Activated CD8-positive, alpha-beta T cell treated with anti-CD3 and anti-CD28 coated beads for 36 hours (primary cell): ENCODE results near the gene UNC13A. TPM values are rescaled to one million over a fixed set of nuclear protein-coding genes. Genes with fewer than 3 reads are reported as not detected.

Experiments used
- ATAC-seq: fragments of 200-7000 bp; cut with Tn5 transposase; one replicate; pipeline ENCODE4 v1.10.0; 2021; ENCODE audit warnings: mild to moderate bottlenecking, moderate library complexity
- CTCF ChIA-PET: fragments of 350-600 bp; sonication (Branson Sonifier 250); formaldehyde crosslinking; loops from one replicate; lab custom pipeline; 2021; ENCODE audit warnings: antibody characterized with exemption; lab: Charles Lee
- POLR2A ChIA-PET: fragments of 350-600 bp; sonication (Branson Sonifier 250); formaldehyde crosslinking; loops from one replicate; lab custom pipeline; 2021; ENCODE audit warnings: antibody characterized with exemption; lab: Charles Lee
- DNase-seq: peaks from one replicate; pipeline ENCODE4 v3.0.0-alpha.2; 2020
- H3K27ac Mint-ChIP-seq: one replicate; pipeline ENCODE4 v1.8.0; 2021; ENCODE audit warnings: mild to moderate bottlenecking, mixed read lengths
- H3K27me3 Mint-ChIP-seq: one replicate; pipeline ENCODE4 v1.8.0; 2021; ENCODE audit warnings: mixed read lengths
- H3K36me3 Mint-ChIP-seq: one replicate; pipeline ENCODE4 v1.8.0; 2021; ENCODE audit warnings: low read depth, mixed read lengths
- H3K4me1 Mint-ChIP-seq: one replicate; pipeline ENCODE4 v1.8.0; 2021; ENCODE audit warnings: low read depth, mixed read lengths
- H3K4me3 Mint-ChIP-seq: one replicate; pipeline ENCODE4 v1.8.0; 2021; ENCODE audit warnings: mild to moderate bottlenecking, moderate library complexity, mixed read lengths
- H3K9me3 Mint-ChIP-seq: one replicate; pipeline ENCODE4 v1.8.0; 2021; ENCODE audit warnings: mixed read lengths
- CTCF ChIP-seq: fragments of 200-600 bp; IDR thresholded peaks from one replicate; pipeline ENCODE4 v1.8.0; 2022; ENCODE audit warnings: antibody characterized with exemption, mild to moderate bottlenecking
- intact Hi-C: fragments of 100-400 bp; cut with micrococcal nuclease; formaldehyde crosslinking; loops from one replicate; pipeline ENCODE4 v1.10.0; 2022
- total RNA-seq, 2 experiments: library from RNA; stranded (reverse); gene quantifications; one replicate each; pipeline ENCODE4 v1.2.3, GENCODE V29; 2021

Gene UNC13A
- total RNA-seq, 2 experiments from 2014 or later = not detected

GRCh38 chr19:17680230-17680722 is 7.9 kb downstream of the UNC13A start:
- Mint-ChIP-seq H3K27me3 (peaks cover 53% of the 10 kb centered on the region), H3K4me1 (peaks cover 3% of the 10 kb centered on the region), H3K27ac (no peak overlapping the region), H3K4me3 (peak overlapping the region; percentile 35), H3K36me3 (no peaks in the 10 kb centered on the region), H3K9me3 (no peaks in the 10 kb centered on the region)
- ATAC-seq = peak; percentile 97
- ChIA-PET CTCF (no interaction called here), POLR2A (no interaction called here)
- intact Hi-C loops = no loop called here
- TF ChIP-seq CTCF = no peak
- peak; percentile 83 for DNase-seq

GRCh38 chr19:17679526-17680229 is 8.5 kb downstream of the UNC13A start:
- Mint-ChIP-seq H3K36me3 (no peaks in the 10 kb centered on the region), H3K27ac (no peak overlapping the region), H3K9me3 (no peaks in the 10 kb centered on the region), H3K4me1 (peaks cover 3% of the 10 kb centered on the region), H3K4me3 (peak overlapping the region; percentile 35), H3K27me3 (peaks cover 47% of the 10 kb centered on the region)
- no peak for DNase-seq
- no peak for TF ChIP-seq CTCF
- intact Hi-C loops = no loop called here
- ATAC-seq = no peak
- ChIA-PET CTCF (interaction anchor here (0.7 to 1.3 kb wide), 3 partner anchors 14 to 74 kb away, joined by 3 to 4 read pairs (median 3); no protein-coding TSS in a partner anchor), POLR2A (interaction anchor here (1.3 kb wide), 1 partner anchor 15 kb away, joined by 3 read pairs; no protein-coding TSS in a partner anchor)

GRCh38 chr19:17678836-17679235 is 9.3 kb downstream of the UNC13A start:
- intact Hi-C loops = no loop called here
- H3K4me1 Mint-ChIP-seq = peaks cover 3% of the 10 kb centered on the region
- CTCF ChIA-PET = interaction anchor here (0.9 to 1.3 kb wide), 2 partner anchors 14 to 73 kb away, joined by 3 to 4 read pairs; no protein-coding TSS in a partner anchor
- no peak overlapping the region for H3K4me3 Mint-ChIP-seq
- H3K27ac Mint-ChIP-seq = no peak overlapping the region
- no peak for DNase-seq
- no peak for TF ChIP-seq CTCF
- H3K36me3 Mint-ChIP-seq = no peaks in the 10 kb centered on the region
- H3K27me3 Mint-ChIP-seq = peaks cover 38% of the 10 kb centered on the region
- POLR2A ChIA-PET = interaction anchor here (1.3 kb wide), 1 partner anchor 14 kb away, joined by 3 read pairs; no protein-coding TSS in a partner anchor
- H3K9me3 Mint-ChIP-seq = no peaks in the 10 kb centered on the region
- ATAC-seq = no peak

- Mint-ChIP-seq H3K36me3 (no peaks in the 10 kb centered on the region), H3K4me1 (peaks cover 3% of the 10 kb centered on the region), H3K9me3 (no peaks in the 10 kb centered on the region), H3K27ac (no peak overlapping the region), H3K4me3 (no peak overlapping the region), H3K27me3 (peaks cover 30% of the 10 kb centered on the region)
- intact Hi-C loops = no loop called here
- ChIA-PET POLR2A (no interaction called here), CTCF (interaction anchor here (1.1 to 1.3 kb wide), 5 partner anchors 12 to 181 kb away, joined by 3 to 4 read pairs (median 3); no protein-coding TSS in a partner anchor)
- DNase-seq = peak; percentile 35
- ATAC-seq = no peak
- no peak for TF ChIP-seq CTCF
These were observed 11.2 kb downstream of the UNC13A start for GRCh38 chr19:17677002-17677401.

GRCh38 chr19:17676295-17676694 is 11.9 kb downstream of the UNC13A start:
- no peak for ATAC-seq
- peaks cover 1% of the 10 kb centered on the region for H3K9me3 Mint-ChIP-seq
- TF ChIP-seq CTCF = no peak
- H3K27ac Mint-ChIP-seq = no peak overlapping the region
- intact Hi-C loops = no loop called here
- H3K36me3 Mint-ChIP-seq = no peaks in the 10 kb centered on the region
- ChIA-PET CTCF (interaction anchor here (1.2 kb wide), 1 partner anchor 20 kb away, joined by 4 read pairs; no protein-coding TSS in a partner anchor), POLR2A (no interaction called here)
- H3K4me1 Mint-ChIP-seq = peaks cover 3% of the 10 kb centered on the region
- DNase-seq = no peak
- no peak overlapping the region for H3K4me3 Mint-ChIP-seq
- H3K27me3 Mint-ChIP-seq = peaks cover 28% of the 10 kb centered on the region
